NCI-H146 treated with DMSO at 0.1 percent for 48 hours (cell line): Measurements from ENCODE around the gene RTN4RL1.

ENCODE experiments used
- DNase-seq: peaks from one replicate; lab custom pipeline; 2025; ENCODE audit not compliant: unreplicated experiment; lab: John Stamatoyannopoulos, UW

Gene RTN4RL1

GRCh38 chr17:1931844-1932579, 93.1 kb downstream of the RTN4RL1 start:
- DNase-seq: peak; percentile 85

DNA sequence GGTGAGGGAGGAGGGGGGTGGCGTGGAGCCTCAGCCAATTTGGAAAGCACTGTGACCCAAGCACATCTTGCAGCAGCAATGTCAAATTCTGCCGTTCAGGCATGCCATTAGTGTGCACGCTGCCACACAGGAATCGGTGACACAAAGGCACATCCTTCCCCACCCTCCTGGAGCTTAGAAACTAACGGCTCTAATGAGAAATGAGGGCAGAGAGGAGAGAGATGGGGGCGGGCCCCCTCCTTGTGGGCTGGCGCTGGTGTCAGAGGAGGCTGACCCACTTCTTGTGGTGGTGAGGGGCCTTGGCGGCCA, 94.8 kb downstream of the RTN4RL1 start:
- no peak for DNase-seq

DNA sequence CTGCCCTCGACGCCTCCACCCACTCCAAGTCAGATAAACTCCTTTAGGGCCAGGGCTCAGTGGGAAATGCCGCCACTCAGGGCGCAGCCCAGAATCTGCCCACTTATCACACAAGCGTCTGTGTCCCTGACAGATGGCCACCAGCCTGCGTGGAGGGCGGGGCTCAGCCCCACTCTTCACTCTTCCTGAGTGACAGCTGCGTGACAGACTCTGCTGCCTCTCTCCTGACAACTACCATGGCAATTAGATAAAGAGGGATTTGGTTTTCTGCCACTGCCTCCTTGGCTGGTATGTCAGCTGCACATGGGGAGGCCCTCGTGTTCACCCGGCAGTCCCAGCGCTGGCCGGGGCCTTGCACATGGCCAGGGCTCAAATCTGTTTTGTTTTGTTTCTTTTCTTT, 96.2 kb downstream of the RTN4RL1 start:
- no peak for DNase-seq

DNA sequence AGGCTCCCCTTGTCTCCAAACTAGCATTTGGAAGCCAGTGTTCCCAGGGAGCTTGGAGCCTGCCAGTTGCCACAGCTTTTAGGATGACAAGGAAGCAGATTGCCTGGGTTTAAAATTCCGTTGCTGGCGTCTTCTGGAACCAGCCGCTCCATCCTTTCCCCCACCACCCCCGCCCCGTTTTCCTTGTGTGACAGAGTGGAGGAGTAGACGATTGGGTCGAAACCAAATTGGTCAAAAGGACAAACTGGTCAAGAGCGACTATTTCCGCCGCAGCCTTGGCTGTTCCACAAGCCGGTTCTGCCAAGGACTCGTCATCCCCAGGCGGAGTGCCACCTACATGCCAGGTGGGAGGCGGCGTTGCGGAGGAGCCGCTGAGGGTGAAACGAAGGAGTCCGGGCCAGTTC, 104.2 kb downstream of the RTN4RL1 start:
- no peak for DNase-seq

GRCh38 chr17:1919201-1919600, 105.9 kb downstream of the RTN4RL1 start:
- no peak for DNase-seq

- no peak for DNase-seq
These were observed 106.6 kb downstream of the RTN4RL1 start for GRCh38 chr17:1918346-1919162.

- no peak for DNase-seq
These were observed 108.0 kb downstream of the RTN4RL1 start for GRCh38 chr17:1916963-1917715.

- DNase-seq: no peak
These were observed 108.8 kb downstream of the RTN4RL1 start for GRCh38 chr17:1916316-1916715.

DNA sequence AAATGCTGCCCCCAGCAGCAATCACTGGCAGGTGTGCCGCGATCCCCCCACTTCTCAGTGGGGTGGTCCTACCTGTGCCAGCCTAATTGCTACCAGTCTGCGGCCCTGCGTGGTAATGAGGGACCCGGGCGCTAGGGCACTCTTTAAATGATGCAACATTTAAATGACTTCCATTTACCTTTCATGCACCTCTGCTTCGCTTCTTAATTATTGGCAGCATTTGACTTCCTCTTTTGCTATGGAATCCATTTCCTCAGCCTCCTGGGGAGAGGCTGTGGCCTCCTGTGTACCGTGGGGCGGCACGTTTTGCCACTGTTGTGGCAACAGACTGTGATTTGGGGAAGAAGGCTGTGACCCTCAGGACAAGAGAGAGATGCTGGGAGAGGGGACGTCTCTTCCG, 109.2 kb downstream of the RTN4RL1 start:
- no peak for DNase-seq

GRCh38 chr17:1914661-1915083, 110.5 kb downstream of the RTN4RL1 start:
- no peak for DNase-seq

DNA sequence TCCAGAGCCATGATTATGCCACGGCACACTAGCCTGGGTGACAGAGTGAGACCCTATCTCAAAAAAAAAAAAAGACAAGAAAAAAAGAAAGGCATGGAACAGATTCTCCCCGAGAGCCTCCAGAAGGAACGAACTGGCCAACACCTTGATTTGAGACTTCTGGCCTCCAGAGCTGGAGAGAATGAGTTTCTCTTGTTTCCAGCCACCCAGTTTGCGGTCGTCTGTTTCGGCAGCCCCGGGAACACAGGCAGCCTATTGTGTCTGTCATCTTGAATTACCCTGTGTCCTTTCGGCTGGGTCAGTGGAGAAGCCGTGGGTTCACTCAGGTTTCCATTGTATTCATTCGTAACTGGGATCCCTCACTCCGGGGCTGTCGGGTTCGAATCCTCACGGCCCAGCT, 111.4 kb downstream of the RTN4RL1 start:
- DNase-seq: no peak

DNA sequence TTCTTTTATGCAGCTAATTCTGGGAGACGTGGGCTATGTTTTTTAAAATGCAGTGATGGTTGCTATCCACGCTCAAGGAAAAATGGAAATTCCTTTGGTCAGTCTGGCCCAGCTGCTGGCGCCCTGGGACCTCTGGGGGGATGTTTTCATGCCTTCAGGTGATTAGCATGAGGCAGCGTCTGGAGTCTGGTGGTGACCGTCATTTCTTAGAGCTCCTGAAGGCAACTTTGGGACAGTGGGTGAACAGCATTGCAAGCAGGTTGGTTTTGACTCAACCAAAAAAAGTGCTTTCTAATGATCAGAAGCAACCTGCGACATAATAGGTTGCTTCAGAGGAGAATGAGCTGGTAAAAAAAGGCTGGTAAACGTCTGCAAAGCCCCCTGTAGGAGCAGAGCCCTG, 113.0 kb downstream of the RTN4RL1 start:
- DNase-seq: no peak

DNA sequence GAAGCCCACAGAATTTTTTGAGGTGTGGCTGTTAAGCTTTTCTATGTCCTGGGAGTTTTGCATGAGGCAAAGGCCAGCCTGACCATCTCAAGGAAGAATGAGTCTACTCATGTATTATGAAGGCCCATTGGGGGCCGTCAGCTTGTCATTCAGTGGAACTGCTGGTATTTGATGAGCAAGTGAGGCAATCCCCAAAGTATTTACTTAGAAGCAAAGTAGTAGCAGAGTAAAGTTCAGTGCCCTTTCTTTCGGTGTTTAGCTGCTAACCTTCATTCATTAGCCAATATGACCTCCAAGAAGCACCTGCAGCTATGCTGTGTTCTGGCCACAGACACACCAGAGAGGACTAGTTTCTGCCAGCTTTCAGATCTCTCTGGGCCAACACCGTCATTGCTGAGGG, 115.1 kb downstream of the RTN4RL1 start:
- no peak for DNase-seq

DNA sequence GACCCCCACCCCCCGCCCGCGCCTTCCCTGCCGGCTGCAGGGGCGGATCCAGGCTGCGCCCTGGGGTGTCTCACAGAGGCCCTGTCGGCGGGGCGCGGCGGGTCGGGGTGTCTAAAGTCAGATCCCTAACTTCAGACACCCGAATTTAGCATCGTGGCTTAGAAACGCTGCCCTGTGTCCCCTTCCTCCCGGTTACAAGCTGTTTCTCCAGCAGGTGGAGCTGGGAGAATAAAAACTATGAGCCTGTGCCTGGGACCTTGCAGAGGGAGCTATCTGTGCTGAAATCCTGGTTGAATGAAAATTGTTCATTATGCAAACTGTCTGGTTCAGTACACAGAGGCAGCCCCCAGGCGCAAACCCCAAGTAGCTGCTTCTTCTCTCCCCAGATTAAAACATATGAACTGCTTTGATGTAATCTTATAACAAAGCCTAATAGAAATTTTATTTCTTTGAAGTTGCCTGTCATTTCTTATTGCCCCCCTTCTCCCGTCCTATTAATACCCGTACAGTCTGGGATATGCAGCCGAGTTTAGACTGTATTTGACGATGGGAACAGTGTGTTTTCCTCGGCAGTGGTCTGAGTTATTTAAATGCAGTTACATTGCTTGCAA, 116.3 kb downstream of the RTN4RL1 start:
- DNase-seq: peak; percentile 76

- DNase-seq: no peak
These were observed 117.0 kb downstream of the RTN4RL1 start for GRCh38 chr17:1907909-1908698.

GRCh38 chr17:1907216-1907631, 117.9 kb downstream of the RTN4RL1 start:
- no peak for DNase-seq

GRCh38 chr17:1906662-1907101, 118.5 kb downstream of the RTN4RL1 start:
- DNase-seq: no peak

- DNase-seq: peak; percentile 51
These were observed 119.8 kb downstream of the RTN4RL1 start for GRCh38 chr17:1905190-1905913.

DNA sequence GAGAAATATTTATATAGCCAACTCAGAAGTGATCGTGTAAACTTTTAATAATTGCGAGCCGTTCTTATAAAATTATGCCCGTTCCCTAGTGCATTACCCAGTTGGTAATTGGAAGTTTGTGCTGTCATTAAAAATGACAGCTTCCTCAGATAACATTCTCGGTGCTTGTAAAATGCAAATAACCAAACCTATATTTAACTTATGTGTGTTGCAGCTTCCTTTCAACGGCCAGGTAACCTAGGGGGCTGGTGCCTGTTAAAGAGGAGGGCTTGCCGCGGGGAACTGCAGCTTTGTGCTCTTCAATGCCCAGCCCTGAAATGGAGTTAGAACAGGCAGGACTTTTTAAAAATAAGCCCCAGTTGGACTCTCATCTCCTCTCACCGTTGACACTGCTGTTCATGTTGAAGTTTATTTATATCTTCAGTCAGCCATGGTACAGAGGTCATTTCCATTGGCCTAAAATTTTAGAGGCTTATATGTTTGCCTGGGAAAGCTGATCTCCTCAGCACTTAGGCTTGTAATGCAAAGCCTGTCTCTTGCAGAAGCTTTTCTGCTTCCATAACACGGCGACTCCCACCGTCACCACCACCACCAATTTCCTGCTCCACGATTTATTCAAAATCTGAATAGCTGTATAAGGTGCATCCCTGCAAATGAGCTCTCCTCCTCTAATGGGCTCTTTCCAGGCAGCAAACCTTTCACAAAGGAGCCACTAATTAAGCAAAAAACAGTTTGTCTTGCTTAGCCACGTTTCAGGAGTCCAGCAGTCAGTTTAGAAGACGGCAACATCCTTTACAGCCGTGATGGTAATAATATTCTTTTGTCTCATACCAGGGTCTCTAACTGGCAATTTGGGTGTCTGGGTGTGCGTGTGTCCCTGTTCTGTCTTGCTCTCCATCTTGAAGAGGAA, 120.6 kb downstream of the RTN4RL1 start:
- peak; percentile 37 for DNase-seq
